Vagina (tissue), 2 donors: ENCODE data around the gene WNT9A. TPM values are rescaled to one million over a fixed set of nuclear protein-coding genes. Genes with fewer than 3 reads are reported as not detected.

Experiments
- DNase-seq, 2 donors: peaks; one replicate each; pipeline ENCODE4 v3.0.0-alpha.2; 2017; ENCODE audit errors: extremely low spot score in 2 of 2
- H3K27ac ChIP-seq: fragments of 200-600 bp; sonication (generic); one replicate; pipeline ENCODE4 v1.5.1; 2019
- H3K27me3 ChIP-seq: fragments of 200-600 bp; sonication (generic); one replicate; pipeline ENCODE4 v1.5.1; 2019
- H3K36me3 ChIP-seq, 2 donors: fragments of 200-600 bp; sonication (generic); one replicate each; pipeline ENCODE4 v1.5.1; 2017 to 2019
- H3K4me1 ChIP-seq: fragments of 200-600 bp; sonication (generic); one replicate; pipeline ENCODE4 v1.5.1; 2019
- H3K4me3 ChIP-seq, 2 donors: fragments of 200-600 bp; sonication (generic); 1 replicate in 1 of 2; 2 replicates in 1 of 2; pipeline ENCODE4 v1.5.1; 2016 to 2019
- H3K9me3 ChIP-seq: fragments of 200-600 bp; sonication (generic); one replicate; pipeline ENCODE4 v1.5.1; 2019
- CTCF ChIP-seq, 3 experiments: fragments of 450-650 bp in 2 of 3; fragments of 200-600 bp in 1 of 3; sonication (generic) in 1 of 3; IDR thresholded peaks; one replicate each; pipeline ENCODE4 v1.5.1; 2017 to 2019; ENCODE audit warnings: antibody characterized with exemption in 3 of 3, mild to moderate bottlenecking in 2 of 3, moderate library complexity in 2 of 3
- POLR2A ChIP-seq, 2 donors: fragments of 450-650 bp; IDR thresholded peaks; one replicate each; pipeline ENCODE4 v1.6.1; 2017; ENCODE audit warnings: antibody characterized with exemption in 2 of 2, mild to moderate bottlenecking in 2 of 2, moderate library complexity in 2 of 2
- POLR2AphosphoS5 ChIP-seq, 2 donors: sonication (generic); formaldehyde crosslinking; IDR thresholded peaks; one replicate each; pipeline ENCODE4 v1.9.0; 2017; ENCODE audit warnings: antibody characterized with exemption in 2 of 2, mild to moderate bottlenecking in 2 of 2, low read depth in 1 of 2; ENCODE audit not compliant: insufficient read depth in 1 of 2
- intact Hi-C: fragments of 100-400 bp; cut with DNase I; formaldehyde crosslinking; loops from one replicate; pipeline ENCODE4 v1.15.1; 2023
- total RNA-seq: library from RNA; depleted of rRNA; stranded (reverse); fragments of >200 nt; gene quantifications from one replicate; pipeline ENCODE4 v1.2.3, GENCODE V29; 2016

WNT9A gene
- total RNA-seq, 1 donor from 2014 or later: 2.9 TPM

DNA sequence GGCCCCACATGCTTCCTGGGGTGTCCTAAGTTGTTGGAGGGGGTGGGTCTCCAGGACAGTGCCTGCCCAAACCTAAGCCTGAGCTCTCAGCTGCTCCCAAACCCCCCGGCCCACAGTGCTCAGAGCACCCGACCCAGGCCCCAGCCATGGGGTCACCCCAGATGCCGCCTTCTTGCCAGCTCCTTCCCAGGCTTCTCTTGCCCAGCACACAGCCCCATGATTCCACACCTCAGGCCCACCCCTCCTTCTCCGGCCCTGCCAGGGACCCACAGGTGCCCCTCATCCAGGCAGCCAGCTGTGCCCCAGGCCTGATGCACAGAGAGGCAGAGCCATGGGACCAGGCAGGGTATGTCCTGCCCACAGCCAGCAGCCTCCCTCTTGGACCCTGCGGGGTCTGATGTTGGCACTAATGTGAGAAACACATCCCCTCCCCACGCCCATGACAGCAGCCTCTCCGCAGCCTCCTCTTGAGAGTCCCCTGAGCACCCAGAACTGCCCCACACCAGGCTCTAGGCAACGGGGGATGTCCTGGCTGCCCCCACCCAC is 4.9 kb downstream of the WNT9A start:
- TF ChIP-seq POLR2AphosphoS5 (IDR thresholded peaks at IDR 0.05; ENCODE audit: insufficient read depth in 1 of 2, low read depth in 1 of 2) (no peak), CTCF (IDR thresholded peaks at IDR 0.05) (no peak), POLR2A (IDR thresholded peaks at IDR 0.05) (no peak)
- Histone ChIP-seq H3K9me3 (no peaks in the 10 kb centered on the region), H3K27me3 (no peaks in the 10 kb centered on the region), H3K4me3 (no peak overlapping the region), H3K4me1 (peaks cover 23% of the 10 kb centered on the region), H3K36me3 (no peaks in the 10 kb centered on the region), H3K27ac (no peak overlapping the region)
- no peak for DNase-seq
- intact Hi-C loops: no loop called here

DNA sequence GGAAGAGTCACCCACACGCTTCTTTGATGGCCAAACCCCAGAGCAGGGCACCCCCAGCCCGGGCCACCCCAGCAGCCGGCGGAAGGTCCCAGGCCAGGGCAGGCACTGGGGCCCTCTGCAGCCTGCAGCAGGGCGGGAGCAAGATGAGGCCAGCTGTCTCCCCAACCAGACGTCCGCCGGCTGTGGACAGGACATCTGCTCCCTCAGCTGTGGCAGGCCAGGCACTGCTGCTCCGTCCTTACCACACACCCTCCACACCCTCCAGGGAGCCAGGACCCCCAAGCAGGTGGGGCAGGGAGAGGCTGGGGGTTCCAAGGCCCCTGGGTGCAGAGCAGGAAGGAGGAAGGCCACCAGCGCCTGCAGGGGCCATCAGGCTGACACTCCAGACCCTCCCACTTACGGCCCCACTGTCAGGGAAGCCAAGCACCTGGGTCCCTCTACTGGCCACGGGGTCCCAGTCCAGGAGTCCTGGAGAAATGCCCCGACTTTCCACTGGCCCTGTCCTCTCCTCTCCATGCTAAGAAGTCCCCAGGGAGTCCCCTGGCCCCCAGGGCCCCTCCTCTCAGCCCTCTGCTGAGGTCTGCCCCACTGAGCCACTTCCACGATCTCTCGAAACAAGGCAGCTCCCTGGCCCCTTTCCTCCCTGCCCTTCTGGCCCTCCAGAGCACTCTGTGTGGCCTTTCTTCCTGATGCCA is 5.6 kb downstream of the WNT9A start:
- no peaks in the 10 kb centered on the region for H3K9me3 ChIP-seq
- no peaks in the 10 kb centered on the region for H3K27me3 ChIP-seq
- no peak overlapping the region for H3K4me3 ChIP-seq
- DNase-seq: no peak
- intact Hi-C loops: no loop called here
- H3K4me1 ChIP-seq: peaks cover 23% of the 10 kb centered on the region
- no peak overlapping the region for H3K27ac ChIP-seq
- TF ChIP-seq CTCF (IDR thresholded peaks at IDR 0.05) (no peak), POLR2A (IDR thresholded peaks at IDR 0.05) (no peak), POLR2AphosphoS5 (IDR thresholded peaks at IDR 0.05; ENCODE audit: insufficient read depth in 1 of 2, low read depth in 1 of 2) (no peak)
- no peaks in the 10 kb centered on the region for H3K36me3 ChIP-seq

DNA sequence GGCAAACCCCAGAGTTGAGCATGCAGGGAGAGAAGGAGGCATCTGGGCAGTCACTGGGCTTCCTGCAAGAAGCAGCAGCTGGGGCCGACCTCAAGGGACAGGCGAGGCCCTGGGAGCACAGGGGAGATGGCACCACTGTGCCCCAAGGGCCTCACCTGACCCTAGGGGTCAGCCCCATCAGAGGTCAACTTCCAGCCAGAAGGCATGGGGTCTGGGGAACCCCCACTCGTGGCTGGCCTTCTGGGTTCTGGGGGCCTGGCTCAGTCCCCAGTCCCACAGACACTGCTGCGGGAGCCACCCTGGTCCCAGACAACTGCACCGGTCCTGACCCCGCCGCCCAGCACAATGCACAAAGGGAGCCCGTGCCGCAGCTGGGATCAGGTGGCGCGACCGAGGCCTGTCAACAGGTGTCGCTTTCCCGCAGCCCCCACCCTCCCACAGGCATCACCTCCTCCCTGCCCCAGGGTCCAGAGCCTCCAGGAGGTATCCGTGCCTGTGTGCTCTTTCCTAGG is 6.2 kb downstream of the WNT9A start:
- Histone ChIP-seq H3K27ac (no peak overlapping the region), H3K36me3 (no peaks in the 10 kb centered on the region), H3K4me1 (peaks cover 23% of the 10 kb centered on the region), H3K9me3 (no peaks in the 10 kb centered on the region), H3K27me3 (no peaks in the 10 kb centered on the region), H3K4me3 (no peak overlapping the region)
- no peak for DNase-seq
- intact Hi-C loops: no loop called here
- TF ChIP-seq CTCF (IDR thresholded peaks at IDR 0.05): no peak
- no peak for TF ChIP-seq POLR2A (IDR thresholded peaks at IDR 0.05)
- TF ChIP-seq POLR2AphosphoS5 (IDR thresholded peaks at IDR 0.05; ENCODE audit: insufficient read depth in 1 of 2, low read depth in 1 of 2): no peak

GRCh38 chr1:227940791-227941241 is 6.9 kb downstream of the WNT9A start:
- Histone ChIP-seq H3K27ac (no peak overlapping the region), H3K9me3 (no peaks in the 10 kb centered on the region), H3K27me3 (no peaks in the 10 kb centered on the region), H3K4me3 (no peak overlapping the region), H3K4me1 (peaks cover 16% of the 10 kb centered on the region), H3K36me3 (no peaks in the 10 kb centered on the region)
- no peak for DNase-seq
- TF ChIP-seq POLR2A (IDR thresholded peaks at IDR 0.05) (no peak), POLR2AphosphoS5 (IDR thresholded peaks at IDR 0.05; ENCODE audit: insufficient read depth in 1 of 2, low read depth in 1 of 2) (no peak), CTCF (IDR thresholded peaks at IDR 0.05) (no peak)
- intact Hi-C loops: no loop called here
